OCI-LY7 (cell line): ENCODE data around the gene PVALEF. TPM values are rescaled to one million over a fixed set of nuclear protein-coding genes. Genes with fewer than 3 reads are reported as not detected.

ENCODE experiments used
- BruUV-seq: library from RNA; stranded (reverse); fragments of 400-500 nt; replicated peaks from 2 replicates; lab custom pipeline; 2021; lab: Mats Ljungman, UMichigan
- CTCF ChIA-PET: fragments of 300-600 bp; sonication (Branson Sonifier 250); formaldehyde crosslinking; loops from one replicate; lab custom pipeline; 2022; ENCODE audit warnings: antibody characterized with exemption; ENCODE audit not compliant: unreplicated experiment; lab: Charles Lee
- POLR2A ChIA-PET: fragments of 300-600 bp; sonication (Branson Sonifier 250); formaldehyde crosslinking; loops from one replicate; lab custom pipeline; 2022; ENCODE audit warnings: antibody characterized with exemption; lab: Charles Lee
- DNase-seq: peaks from one replicate; pipeline ENCODE4 v3.0.0-alpha.2; 2015; ENCODE audit warnings: low spot score
- H2AFZ ChIP-seq: fragments of 200-600 bp; sonication (generic), shearing (Covaris generic); 2 replicates; pipeline ENCODE4 v1.6.1; 2014; ENCODE audit warnings: mild to moderate bottlenecking, antibody characterized with exemption, low read length, moderate library complexity
- H3K27ac ChIP-seq: fragments of 200-600 bp; sonication (generic); 2 replicates; pipeline ENCODE4 v1.5.1; 2014; ENCODE audit warnings: mixed run types, low read depth, mild to moderate bottlenecking, moderate library complexity, low read length, inconsistent platforms; ENCODE audit not compliant: poor library complexity, severe bottlenecking
- H3K36me3 ChIP-seq: fragments of 200-600 bp; sonication (generic); 2 replicates; pipeline ENCODE4 v1.6.1; 2014; ENCODE audit warnings: mild to moderate bottlenecking, antibody characterized with exemption, low read length, moderate library complexity, mixed read lengths; ENCODE audit not compliant: insufficient read depth
- H3K4me1 ChIP-seq: fragments of 200-600 bp; sonication (generic); 2 replicates; pipeline ENCODE4 v1.5.1; 2014; ENCODE audit warnings: mild to moderate bottlenecking, low read length; ENCODE audit not compliant: insufficient read depth, poor library complexity, severe bottlenecking
- H3K4me2 ChIP-seq: fragments of 200-600 bp; sonication (generic); 2 replicates; pipeline ENCODE4 v1.6.1; 2014; ENCODE audit warnings: mild to moderate bottlenecking, low read length
- H3K4me3 ChIP-seq: fragments of 200-600 bp; sonication (generic); 2 replicates; pipeline ENCODE4 v1.5.1; 2014; ENCODE audit warnings: mild to moderate bottlenecking, low read depth, low read length; ENCODE audit not compliant: poor library complexity, severe bottlenecking
- H3K79me2 ChIP-seq: fragments of 200-600 bp; sonication (generic); 2 replicates; pipeline ENCODE4 v1.6.1; 2016; ENCODE audit warnings: low read depth, mild to moderate bottlenecking, low read length, moderate library complexity, mixed read lengths; ENCODE audit not compliant: insufficient read depth
- H3K9me2 ChIP-seq: fragments of 200-600 bp; sonication (generic); 2 replicates; pipeline ENCODE4 v1.6.1; 2016; ENCODE audit warnings: mild to moderate bottlenecking, low read length, mixed read lengths; ENCODE audit not compliant: insufficient read depth
- H3K9me3 ChIP-seq: fragments of 200-600 bp; sonication (generic); 2 replicates; pipeline ENCODE4 v1.6.1; 2014; ENCODE audit warnings: mild to moderate bottlenecking, mixed run types, low read length, mixed read lengths
- H4K20me1 ChIP-seq: fragments of 200-600 bp; sonication (generic); 2 replicates; pipeline ENCODE4 v1.6.1; 2014; ENCODE audit warnings: mild to moderate bottlenecking, antibody characterized with exemption, low read length, moderate library complexity, mixed read lengths; ENCODE audit not compliant: insufficient read depth
- EZH2phosphoT487 ChIP-seq: fragments of 200-600 bp; sonication (generic); IDR thresholded peaks from 2 replicates; pipeline ENCODE4 v1.6.1; 2018; ENCODE audit warnings: low read depth, borderline replicate concordance, mild to moderate bottlenecking, mixed run types, antibody characterized with exemption, low read length, moderate library complexity, mixed read lengths
- intact Hi-C: fragments of 100-400 bp; cut with micrococcal nuclease; formaldehyde crosslinking; loops from one replicate; pipeline ENCODE4 v1.10.0; 2022; ENCODE audit not compliant: unreplicated experiment
- total RNA-seq, 2 experiments: library from RNA; depleted of rRNA in 1 of 2; stranded (reverse); fragments of >200 nt in 1 of 2; shearing (Covaris generic) in 1 of 2; gene quantifications; 2 replicates each; pipeline ENCODE4 v1.2.3, GENCODE V29; 2014 to 2022
- TF ChIP-seq, protein P1 (sequence below): fragments of 200-600 bp; sonication (generic); conservative IDR thresholded peaks from 2 replicates; pipeline ENCODE4 v1.5.1; 2014; ENCODE audit warnings: mild to moderate bottlenecking, antibody characterized with exemption, low read length, moderate library complexity, mixed read lengths

The PVALEF gene
- total RNA-seq, 2 experiments from 2014 or later: not detected

- Histone ChIP-seq H3K27ac (no peak overlapping the region), H3K4me1 (peaks cover 12% of the 10 kb centered on the region), H2AFZ (no peak overlapping the region), H3K36me3 (peaks cover 11% of the 10 kb centered on the region), H3K9me3 (no peaks in the 10 kb centered on the region), H3K9me2 (no peaks in the 10 kb centered on the region), H3K79me2 (no peaks in the 10 kb centered on the region), H3K4me2 (no peak overlapping the region), H4K20me1 (no peaks in the 10 kb centered on the region), H3K4me3 (no peak overlapping the region)
- TF ChIP-seq EZH2phosphoT487: no peak
- TF ChIP-seq, protein P1, sequence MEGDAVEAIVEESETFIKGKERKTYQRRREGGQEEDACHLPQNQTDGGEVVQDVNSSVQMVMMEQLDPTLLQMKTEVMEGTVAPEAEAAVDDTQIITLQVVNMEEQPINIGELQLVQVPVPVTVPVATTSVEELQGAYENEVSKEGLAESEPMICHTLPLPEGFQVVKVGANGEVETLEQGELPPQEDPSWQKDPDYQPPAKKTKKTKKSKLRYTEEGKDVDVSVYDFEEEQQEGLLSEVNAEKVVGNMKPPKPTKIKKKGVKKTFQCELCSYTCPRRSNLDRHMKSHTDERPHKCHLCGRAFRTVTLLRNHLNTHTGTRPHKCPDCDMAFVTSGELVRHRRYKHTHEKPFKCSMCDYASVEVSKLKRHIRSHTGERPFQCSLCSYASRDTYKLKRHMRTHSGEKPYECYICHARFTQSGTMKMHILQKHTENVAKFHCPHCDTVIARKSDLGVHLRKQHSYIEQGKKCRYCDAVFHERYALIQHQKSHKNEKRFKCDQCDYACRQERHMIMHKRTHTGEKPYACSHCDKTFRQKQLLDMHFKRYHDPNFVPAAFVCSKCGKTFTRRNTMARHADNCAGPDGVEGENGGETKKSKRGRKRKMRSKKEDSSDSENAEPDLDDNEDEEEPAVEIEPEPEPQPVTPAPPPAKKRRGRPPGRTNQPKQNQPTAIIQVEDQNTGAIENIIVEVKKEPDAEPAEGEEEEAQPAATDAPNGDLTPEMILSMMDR: no peak
- ChIA-PET POLR2A (no interaction called here), CTCF (no interaction called here)
- no peak for DNase-seq
- intact Hi-C loops: no loop called here
- BruUV-seq: no TSS peak
Measured at GRCh38 chr17:81210466-81210865, 45.2 kb downstream of the PVALEF start.

DNA sequence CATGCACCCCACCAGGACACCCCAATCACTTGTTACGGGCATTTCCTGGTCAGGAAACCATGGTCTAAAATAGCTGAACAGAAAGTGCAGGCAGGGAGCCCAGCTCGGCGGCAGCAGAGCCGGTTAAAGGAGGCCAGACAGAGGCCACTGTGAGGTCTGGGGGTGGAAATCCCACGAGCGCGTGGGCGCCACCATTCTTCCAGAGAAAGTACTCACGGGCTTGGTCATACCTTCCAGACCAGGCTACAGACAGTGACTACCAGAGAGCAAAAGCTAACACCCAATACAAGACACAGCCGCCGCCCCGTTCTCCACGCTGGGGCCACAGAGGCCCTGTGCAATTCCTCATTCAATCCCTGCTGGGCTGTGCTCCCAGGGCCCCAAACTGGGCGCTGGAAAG is 45.6 kb downstream of the PVALEF start:
- no peak for DNase-seq
- intact Hi-C loops: no loop called here
- no peaks in the 10 kb centered on the region for H3K9me2 ChIP-seq
- CTCF ChIA-PET: no interaction called here
- H3K4me1 ChIP-seq: peaks cover 12% of the 10 kb centered on the region
- TF ChIP-seq EZH2phosphoT487: no peak
- TF ChIP-seq, protein P1: no peak
- H3K36me3 ChIP-seq: peaks cover 8% of the 10 kb centered on the region
- H2AFZ ChIP-seq: no peak overlapping the region
- H3K4me3 ChIP-seq: no peak overlapping the region
- H3K79me2 ChIP-seq: no peaks in the 10 kb centered on the region
- POLR2A ChIA-PET: no interaction called here
- BruUV-seq: no TSS peak
- H4K20me1 ChIP-seq: no peaks in the 10 kb centered on the region
- no peaks in the 10 kb centered on the region for H3K9me3 ChIP-seq
- H3K27ac ChIP-seq: no peak overlapping the region
- H3K4me2 ChIP-seq: no peak overlapping the region

DNA sequence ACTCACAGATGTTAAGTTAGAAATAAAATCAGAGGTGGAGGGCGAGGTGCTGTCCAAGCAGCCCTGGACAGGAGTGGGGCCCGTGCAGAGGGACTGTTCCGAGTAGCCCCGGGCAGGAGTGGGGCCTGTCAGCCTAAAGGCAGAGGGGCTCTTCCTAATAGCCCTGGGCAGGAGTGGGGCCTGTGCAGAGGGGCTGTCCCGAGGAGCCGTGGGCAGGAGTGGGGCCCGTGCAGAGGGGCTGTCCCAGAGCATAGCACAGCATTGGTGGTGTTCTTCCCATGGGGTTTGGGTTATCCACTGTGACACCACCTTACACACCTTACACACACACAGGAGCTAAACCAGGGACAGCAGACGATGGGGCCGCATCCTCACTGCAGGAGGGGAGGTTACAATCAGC is 47.1 kb downstream of the PVALEF start:
- no peaks in the 10 kb centered on the region for H3K36me3 ChIP-seq
- intact Hi-C loops: no loop called here
- H3K9me2 ChIP-seq: no peaks in the 10 kb centered on the region
- H3K9me3 ChIP-seq: no peaks in the 10 kb centered on the region
- BruUV-seq: no TSS peak
- H4K20me1 ChIP-seq: no peaks in the 10 kb centered on the region
- no peak overlapping the region for H3K4me2 ChIP-seq
- no peak for DNase-seq
- POLR2A ChIA-PET: no interaction called here
- TF ChIP-seq, protein P1: no peak
- no peak for TF ChIP-seq EZH2phosphoT487
- no peaks in the 10 kb centered on the region for H3K79me2 ChIP-seq
- no peak overlapping the region for H3K4me3 ChIP-seq
- H3K4me1 ChIP-seq: peaks cover 5% of the 10 kb centered on the region
- H2AFZ ChIP-seq: no peak overlapping the region
- H3K27ac ChIP-seq: no peak overlapping the region
- CTCF ChIA-PET: no interaction called here
